ENCODE results near the gene DOCK3.

DNA sequence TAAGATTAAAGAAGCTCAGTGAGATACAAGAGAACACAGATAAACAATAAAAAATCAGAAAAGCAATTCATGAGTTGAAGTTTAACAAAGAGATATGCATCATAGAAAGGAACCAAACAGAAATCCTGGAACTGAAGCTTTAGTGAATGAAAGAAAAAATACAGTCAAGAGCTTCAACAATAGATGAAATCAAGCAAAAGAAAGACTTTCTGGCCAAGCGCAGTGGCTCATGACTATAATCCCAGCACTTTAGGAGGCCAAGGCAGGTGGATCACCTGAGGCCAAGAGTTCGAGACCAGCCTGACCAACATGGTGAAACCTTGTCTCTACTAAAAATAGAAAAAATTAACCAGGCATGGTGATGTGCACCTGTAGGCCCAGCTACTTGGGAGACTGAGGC lies 408.8 kb downstream of the DOCK3 start:
- TF ChIP-seq, protein P1, sequence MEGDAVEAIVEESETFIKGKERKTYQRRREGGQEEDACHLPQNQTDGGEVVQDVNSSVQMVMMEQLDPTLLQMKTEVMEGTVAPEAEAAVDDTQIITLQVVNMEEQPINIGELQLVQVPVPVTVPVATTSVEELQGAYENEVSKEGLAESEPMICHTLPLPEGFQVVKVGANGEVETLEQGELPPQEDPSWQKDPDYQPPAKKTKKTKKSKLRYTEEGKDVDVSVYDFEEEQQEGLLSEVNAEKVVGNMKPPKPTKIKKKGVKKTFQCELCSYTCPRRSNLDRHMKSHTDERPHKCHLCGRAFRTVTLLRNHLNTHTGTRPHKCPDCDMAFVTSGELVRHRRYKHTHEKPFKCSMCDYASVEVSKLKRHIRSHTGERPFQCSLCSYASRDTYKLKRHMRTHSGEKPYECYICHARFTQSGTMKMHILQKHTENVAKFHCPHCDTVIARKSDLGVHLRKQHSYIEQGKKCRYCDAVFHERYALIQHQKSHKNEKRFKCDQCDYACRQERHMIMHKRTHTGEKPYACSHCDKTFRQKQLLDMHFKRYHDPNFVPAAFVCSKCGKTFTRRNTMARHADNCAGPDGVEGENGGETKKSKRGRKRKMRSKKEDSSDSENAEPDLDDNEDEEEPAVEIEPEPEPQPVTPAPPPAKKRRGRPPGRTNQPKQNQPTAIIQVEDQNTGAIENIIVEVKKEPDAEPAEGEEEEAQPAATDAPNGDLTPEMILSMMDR (IDR thresholded peaks at IDR 0.05), result no peak
- no peak for TF ChIP-seq CREB1 (CRISPR knock-in tag; IDR thresholded peaks at IDR 0.05)
- no peak for TF ChIP-seq TCF7 (CRISPR knock-in tag; IDR thresholded peaks at IDR 0.05; ENCODE audit: low read depth)
- TF ChIP-seq, protein P2, sequence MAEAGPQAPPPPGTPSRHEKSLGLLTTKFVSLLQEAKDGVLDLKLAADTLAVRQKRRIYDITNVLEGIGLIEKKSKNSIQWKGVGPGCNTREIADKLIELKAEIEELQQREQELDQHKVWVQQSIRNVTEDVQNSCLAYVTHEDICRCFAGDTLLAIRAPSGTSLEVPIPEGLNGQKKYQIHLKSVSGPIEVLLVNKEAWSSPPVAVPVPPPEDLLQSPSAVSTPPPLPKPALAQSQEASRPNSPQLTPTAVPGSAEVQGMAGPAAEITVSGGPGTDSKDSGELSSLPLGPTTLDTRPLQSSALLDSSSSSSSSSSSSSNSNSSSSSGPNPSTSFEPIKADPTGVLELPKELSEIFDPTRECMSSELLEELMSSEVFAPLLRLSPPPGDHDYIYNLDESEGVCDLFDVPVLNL (CRISPR knock-in tag; IDR thresholded peaks at IDR 0.05; ENCODE audit: borderline replicate concordance, low read depth), result no peak
- TF ChIP-seq GABPB1 (CRISPR knock-in tag; IDR thresholded peaks at IDR 0.05), result no peak
- no peak for TF ChIP-seq CBFB (CRISPR knock-in tag; IDR thresholded peaks at IDR 0.05; ENCODE audit: low read depth)
- TF ChIP-seq, protein P3, sequence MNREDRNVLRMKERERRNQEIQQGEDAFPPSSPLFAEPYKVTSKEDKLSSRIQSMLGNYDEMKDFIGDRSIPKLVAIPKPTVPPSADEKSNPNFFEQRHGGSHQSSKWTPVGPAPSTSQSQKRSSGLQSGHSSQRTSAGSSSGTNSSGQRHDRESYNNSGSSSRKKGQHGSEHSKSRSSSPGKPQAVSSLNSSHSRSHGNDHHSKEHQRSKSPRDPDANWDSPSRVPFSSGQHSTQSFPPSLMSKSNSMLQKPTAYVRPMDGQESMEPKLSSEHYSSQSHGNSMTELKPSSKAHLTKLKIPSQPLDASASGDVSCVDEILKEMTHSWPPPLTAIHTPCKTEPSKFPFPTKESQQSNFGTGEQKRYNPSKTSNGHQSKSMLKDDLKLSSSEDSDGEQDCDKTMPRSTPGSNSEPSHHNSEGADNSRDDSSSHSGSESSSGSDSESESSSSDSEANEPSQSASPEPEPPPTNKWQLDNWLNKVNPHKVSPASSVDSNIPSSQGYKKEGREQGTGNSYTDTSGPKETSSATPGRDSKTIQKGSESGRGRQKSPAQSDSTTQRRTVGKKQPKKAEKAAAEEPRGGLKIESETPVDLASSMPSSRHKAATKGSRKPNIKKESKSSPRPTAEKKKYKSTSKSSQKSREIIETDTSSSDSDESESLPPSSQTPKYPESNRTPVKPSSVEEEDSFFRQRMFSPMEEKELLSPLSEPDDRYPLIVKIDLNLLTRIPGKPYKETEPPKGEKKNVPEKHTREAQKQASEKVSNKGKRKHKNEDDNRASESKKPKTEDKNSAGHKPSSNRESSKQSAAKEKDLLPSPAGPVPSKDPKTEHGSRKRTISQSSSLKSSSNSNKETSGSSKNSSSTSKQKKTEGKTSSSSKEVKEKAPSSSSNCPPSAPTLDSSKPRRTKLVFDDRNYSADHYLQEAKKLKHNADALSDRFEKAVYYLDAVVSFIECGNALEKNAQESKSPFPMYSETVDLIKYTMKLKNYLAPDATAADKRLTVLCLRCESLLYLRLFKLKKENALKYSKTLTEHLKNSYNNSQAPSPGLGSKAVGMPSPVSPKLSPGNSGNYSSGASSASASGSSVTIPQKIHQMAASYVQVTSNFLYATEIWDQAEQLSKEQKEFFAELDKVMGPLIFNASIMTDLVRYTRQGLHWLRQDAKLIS (CRISPR knock-in tag; IDR thresholded peaks at IDR 0.05; ENCODE audit: borderline replicate concordance), result no peak
- TF ChIP-seq SP1 (CRISPR knock-in tag; conservative IDR thresholded peaks at IDR 0.05), result no peak
- TF ChIP-seq, protein P4, sequence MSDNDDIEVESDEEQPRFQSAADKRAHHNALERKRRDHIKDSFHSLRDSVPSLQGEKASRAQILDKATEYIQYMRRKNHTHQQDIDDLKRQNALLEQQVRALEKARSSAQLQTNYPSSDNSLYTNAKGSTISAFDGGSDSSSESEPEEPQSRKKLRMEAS (CRISPR knock-in tag; IDR thresholded peaks at IDR 0.05), result no peak
- TF ChIP-seq, protein P5, sequence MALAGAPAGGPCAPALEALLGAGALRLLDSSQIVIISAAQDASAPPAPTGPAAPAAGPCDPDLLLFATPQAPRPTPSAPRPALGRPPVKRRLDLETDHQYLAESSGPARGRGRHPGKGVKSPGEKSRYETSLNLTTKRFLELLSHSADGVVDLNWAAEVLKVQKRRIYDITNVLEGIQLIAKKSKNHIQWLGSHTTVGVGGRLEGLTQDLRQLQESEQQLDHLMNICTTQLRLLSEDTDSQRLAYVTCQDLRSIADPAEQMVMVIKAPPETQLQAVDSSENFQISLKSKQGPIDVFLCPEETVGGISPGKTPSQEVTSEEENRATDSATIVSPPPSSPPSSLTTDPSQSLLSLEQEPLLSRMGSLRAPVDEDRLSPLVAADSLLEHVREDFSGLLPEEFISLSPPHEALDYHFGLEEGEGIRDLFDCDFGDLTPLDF (CRISPR knock-in tag; IDR thresholded peaks at IDR 0.05), result no peak
- no peak for TF ChIP-seq JUN (CRISPR knock-in tag; IDR thresholded peaks at IDR 0.05)
- TF ChIP-seq SOX15 (CRISPR knock-in tag; IDR thresholded peaks at IDR 0.05), result no peak
- no peak for TF ChIP-seq TEAD4 (CRISPR knock-in tag; IDR thresholded peaks at IDR 0.05)
- TF ChIP-seq ZNF138 (CRISPR knock-in tag; conservative IDR thresholded peaks at IDR 0.05), result no peak

All from WTC11 (cell line).